HG03378 (cell line): ENCODE measurements around the gene GRN.
"Not testable (repeated sequence)": the region's sequence is repeated elsewhere in the genome, so short reads cannot be mapped to it uniquely, and the experiment has no call there.

Experiments
- ATAC-seq: cut with Tn5 transposase; IDR thresholded peaks from one replicate; pipeline ENCODE4 v1.9.1; 2021; ENCODE audit warnings: mild to moderate bottlenecking, moderate library complexity; ENCODE audit not compliant: unreplicated experiment

The GRN gene

DNA sequence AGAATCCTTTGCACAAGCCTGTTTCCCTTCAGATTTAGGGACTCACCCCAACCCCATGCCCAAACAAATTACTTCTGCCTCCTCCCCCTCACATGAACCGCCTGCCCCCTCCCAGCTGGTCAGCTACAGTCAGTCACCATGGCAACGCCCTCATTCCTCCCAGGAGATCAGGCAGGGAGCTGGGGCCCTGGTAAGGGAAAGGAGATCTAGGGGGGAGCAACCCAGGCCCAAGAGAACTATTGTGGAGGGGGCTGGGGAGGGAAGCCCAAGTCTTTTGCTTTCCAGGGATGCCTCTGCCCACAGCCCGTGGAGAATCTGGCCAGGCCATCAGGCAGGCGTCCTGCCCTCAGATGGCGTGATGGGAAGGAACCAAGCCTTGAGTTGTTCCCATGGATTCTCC lies 15.7 kb downstream of the GRN start:
- no peak for ATAC-seq

DNA sequence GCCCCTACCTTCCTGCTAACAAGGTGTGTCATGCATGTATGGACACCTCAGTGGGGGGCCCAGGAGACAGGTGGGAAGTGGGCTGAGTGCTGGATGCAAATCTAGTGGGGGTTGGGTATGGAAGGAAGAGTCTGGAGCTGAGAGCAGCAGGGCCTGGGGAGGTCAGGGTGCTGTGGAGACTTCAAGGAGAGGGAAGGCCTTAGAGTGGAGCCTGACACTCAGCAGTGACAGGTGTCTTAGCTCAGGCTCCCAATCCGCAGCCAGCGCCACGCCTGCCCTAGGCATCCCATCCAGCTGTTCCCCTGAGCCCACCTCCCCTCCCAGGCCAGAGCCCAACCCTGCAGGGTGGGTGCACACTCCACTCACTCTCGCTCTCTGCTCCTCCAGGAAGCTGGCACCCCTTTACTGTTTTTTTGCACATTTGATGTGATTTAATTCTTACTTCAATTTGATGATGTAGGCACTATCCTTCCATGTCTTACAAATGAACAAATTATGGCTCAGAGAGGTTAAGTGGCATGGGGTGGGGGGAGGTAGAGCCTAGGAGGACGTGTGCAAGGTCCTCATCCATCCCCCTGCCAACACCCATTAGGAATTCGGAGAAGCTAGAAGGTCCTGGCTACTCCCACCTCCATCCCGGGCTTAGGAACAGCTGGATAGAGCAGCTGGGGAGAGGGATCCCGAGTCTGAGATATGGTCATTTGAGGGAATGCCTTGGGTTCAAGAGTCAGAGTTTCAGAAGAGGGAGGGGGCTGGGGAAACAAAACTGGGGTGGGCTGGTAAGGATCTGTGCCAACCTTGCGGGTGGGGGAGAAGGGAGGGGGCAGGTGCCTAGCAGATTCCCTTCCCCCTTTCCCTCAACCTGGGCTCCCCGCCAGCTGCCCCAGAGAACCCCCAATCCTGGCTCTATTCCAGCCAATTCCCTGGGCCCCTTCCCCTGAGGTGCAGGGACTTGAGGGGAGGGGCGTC lies 16.5 kb downstream of the GRN start:
- no peak for ATAC-seq

DNA sequence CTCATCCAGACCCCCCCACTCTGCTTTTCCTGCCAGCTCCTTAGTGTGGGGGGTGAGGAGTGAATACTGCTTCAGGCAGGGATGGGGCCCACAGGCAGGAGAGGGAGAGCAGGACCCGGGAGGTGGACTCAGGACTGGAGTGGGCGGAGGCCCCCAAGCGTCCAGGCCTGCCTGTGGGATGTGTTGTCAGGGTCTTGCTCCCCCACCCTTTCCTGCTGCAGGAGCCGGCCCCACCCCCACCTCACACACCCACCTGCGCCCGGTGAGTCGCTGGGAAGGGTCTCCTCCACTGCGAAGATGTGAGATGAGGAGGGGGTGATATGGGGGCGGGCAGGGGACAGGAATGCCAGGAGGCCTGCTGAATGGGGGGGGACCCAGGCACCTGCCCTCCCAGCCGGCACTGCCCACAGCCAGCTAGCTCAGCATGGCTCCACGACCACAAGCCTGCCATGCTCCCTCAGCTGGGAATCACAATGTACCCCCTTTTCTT lies 17.4 kb downstream of the GRN start:
- no peak for ATAC-seq

DNA sequence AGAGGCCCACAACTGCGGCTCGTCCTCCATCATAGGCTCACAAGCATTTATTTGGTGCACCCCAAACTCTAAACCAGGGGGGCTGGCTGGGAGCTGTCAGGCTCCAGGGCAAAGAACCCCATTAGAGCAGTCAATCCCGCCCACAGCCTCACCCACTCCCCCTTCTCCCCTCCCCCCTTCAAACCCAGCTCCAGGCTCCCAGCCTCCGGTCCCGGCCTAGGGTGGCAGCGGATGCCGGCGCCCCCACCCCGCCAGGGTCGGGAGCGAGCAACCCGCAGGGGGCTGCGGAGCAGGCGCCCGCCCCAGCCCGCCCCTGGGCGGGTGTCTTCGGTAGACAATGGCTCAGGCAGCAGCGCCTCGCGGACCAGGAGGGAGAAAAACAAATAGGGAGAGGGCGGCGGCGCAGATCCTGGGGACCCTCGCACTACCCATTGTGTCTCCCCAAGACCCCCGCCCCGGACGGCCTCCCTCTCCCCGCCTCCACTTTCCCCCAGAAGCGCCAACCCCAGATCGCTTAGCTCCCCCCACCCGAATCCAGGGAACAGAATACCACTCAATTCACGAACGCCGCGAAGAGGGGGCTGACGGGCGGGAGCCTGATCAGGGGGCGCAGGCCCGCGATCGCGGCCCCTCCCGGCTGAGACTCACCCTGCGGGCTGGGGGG lies 18.0 kb downstream of the GRN start:
- ATAC-seq = no peak

DNA sequence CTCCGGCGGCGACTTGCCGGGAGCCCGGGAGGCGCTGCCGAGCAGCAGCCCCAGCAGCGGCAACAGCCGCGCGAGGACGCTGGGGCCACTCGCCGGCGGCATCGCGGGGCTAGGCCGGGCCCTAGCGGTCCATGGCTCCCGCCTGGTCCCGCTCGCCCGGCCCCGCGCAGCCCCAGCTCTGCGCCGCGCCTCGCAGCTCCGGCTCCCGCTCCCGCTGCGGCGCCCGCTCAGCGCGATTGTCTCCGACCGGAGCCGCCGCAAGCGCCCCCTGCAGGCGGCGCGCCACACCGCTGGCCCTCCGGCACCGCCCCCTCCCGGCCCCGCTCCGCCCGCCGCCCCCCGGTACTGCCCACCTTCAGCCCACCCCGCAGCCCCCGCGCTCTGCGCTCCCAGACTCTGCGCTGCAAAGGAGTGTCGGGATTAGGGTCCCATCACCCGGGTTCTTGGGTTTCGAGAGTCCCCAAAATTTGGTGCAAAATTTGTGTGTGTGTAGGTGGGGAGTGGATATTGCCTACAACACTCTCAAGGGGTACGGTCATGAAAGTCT lies 18.6 kb downstream of the GRN start, which contains the start of gene FAM171A2:
Gene FAM171A2, minus strand, starts transcription at position 241 of the 547 bp plus-strand sequence. Its CDS starts 139 bp downstream, at position 102.
- no peak for ATAC-seq

DNA sequence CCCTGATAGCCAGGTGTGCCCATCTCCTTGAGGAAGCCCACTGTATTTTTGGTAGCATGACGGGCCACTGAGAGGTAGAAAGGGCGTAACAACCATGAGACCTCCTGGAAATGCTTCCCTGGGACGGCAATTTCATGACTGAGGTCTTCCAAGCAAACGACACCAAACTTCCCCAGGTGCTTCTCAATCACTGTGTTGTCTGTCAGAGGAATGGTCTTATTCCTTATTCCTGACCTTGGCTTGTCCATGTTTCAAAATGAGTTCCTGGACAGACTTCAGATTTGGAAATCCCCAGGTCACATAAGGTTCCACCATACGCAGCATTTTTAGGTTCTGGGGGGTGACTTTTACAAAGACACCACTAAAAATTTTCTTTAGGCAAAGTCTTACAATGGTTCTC lies 19.9 kb downstream of the GRN start:
- not testable (repeated sequence) for ATAC-seq

DNA sequence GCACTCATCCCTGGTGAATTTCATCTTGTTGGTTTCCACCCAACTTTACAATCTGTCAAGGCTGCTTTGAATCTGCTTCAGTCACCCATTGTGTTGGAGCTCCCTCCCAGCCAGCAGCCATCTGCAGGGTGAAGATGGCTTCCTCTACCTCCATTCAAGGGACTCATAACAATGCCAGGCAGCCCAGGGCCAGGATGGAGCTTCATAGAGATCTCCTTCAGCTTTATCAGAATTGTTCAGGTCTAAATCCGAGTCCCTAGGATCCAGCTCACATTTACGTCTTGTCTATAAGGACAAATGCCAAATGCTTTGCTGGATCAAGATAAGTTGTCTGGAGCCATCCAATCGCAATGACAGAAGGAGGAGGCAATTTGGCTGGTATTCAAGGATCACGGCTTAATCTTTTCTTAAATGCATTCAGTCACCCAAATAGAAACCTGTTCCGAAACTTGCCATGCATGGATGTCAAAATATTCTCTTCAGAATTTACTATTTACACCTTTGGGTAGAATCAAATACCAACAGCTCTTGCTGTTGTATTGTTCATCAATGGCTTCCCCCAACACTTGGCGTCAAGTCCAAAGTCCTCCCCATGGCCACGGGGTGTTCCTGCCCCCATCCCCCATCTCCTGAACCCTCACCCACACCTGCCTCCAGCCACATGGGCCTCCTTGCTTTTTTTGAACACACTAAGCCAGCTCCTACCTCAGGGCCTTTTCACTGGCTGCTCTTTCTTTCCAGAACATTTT lies 22.3 kb downstream of the GRN start:
- ATAC-seq = no peak

DNA sequence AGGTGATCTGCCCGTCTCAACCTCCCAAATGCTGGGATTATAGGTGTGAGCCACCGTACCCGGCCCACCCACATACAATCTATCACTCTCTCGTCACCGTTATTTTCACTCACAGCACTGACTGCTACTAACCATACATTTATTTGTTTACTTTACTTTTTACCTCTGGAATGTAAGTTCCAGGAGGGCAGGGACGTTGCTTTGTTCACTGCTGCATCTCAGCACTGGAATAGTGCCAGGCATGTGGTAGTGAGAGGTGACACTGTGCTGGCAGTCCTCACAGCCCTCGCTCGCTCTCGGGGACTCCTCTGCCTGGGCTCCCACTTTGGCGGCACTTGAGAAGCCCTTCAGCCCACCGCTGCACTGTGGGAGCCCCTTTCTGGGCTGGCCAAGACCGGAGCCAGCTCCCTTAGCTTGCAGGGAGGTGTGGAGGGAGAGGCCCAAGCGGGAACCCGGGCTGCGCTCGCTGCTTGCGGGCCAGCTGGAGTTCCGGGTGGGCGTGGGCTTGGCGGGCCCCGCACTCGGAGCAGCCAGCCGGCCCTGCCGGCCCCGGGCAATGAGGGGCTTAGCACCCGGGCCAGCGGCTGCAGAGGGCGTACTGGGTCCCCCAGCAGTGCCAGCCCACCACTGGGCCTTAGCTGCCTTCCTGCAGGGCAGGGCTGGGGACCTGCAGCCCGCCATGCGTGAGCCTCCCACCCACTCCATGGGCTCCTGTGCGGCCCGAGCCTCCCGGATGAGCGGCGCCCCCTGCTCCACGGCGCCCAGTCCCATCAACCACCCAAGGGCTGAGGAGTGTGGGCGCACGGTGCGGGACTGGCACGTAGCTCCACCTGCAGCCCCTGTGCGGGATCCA lies 23.5 kb downstream of the GRN start:
- not testable (repeated sequence) for ATAC-seq

DNA sequence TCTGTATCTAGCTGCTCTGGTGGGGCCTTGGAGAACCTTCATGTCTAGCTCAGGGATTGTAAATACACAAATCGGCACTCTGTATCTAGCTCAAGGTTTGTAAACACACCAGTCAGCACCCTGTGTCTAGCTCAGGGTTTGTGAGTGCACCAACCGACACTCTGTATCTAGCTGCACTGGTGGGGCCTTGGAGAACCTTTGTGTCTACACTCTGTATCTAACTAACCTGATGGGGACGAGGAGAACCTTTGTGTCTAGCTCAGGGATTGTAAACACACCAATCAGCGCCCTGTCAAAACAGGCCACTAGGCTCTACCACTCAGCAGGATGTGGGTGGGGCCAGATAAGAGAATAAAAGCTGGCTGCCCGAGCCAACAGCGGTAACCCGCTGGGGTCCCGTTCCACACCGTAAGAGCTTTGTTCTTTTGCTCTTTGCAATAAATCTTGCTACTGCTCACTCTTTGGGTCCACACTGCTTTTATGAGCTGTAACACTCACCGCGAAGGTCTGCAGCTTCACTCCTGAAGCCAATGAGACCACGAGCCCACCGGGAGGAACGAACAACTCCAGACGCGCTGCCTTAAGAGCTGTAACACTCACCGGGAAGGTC lies 24.4 kb downstream of the GRN start:
- ATAC-seq = not testable (repeated sequence)

DNA sequence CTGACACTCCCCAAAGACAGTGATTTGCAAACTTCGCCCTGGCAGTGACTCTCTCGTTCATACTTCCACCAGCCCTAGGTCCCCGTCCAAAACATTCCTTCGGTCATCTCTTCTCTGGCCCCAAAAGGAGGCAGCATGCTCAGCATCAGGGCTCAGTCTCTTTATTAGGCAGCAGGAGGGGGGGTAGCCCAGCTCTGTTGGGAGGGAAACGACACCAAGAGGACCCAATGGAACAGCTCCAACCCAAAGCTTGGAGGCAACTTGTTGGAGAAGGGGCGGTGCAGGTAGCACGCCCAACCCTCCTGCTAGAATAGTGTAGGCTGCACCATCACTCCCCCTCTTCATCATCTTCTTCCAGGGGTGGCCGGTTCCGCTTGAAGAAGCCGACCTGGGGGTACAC lies 26.9 kb downstream of the GRN start:
- ATAC-seq = no peak

DNA sequence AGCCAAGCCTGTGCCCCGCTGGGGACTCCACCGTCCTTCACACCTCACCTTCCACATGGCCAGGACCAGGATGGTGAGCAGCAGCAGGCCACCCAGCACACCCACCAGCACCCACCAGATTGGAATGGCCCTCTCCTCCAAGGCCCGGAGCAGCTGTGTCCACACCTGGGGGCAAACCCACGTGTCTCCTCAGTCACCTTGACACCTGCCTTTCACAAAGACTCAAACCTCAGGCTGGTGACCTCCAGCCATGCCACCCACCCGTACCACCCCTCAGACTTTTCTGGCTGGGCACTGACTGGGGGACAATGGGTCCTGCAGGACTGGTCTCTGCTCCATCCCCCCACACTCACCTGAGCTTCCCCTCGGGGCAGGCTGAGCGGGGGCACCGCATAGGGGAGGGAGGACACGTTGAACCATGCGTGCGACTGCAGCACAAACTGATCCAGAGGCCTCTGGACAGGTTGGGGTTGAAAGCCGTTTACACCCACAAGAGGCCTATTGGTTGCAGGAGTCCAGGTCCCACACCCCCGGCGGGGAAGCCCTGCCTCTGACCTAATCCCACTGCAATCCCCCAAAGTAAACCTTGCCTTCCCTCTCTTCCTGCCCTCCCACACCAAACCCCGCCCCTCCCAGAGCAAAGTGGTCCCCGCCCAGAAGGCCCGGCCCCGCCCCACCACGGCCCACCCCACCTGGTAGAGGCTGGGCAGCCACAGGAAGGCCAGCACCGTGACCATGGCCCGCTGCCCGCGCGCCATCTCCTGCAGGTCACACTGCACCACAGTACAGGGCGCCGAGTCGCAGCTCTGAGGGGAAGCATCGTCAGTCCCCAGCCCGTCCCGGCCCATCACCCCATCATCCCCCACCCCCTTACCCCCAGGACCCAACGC lies 29.4 kb downstream of the GRN start:
- no peak for ATAC-seq

DNA sequence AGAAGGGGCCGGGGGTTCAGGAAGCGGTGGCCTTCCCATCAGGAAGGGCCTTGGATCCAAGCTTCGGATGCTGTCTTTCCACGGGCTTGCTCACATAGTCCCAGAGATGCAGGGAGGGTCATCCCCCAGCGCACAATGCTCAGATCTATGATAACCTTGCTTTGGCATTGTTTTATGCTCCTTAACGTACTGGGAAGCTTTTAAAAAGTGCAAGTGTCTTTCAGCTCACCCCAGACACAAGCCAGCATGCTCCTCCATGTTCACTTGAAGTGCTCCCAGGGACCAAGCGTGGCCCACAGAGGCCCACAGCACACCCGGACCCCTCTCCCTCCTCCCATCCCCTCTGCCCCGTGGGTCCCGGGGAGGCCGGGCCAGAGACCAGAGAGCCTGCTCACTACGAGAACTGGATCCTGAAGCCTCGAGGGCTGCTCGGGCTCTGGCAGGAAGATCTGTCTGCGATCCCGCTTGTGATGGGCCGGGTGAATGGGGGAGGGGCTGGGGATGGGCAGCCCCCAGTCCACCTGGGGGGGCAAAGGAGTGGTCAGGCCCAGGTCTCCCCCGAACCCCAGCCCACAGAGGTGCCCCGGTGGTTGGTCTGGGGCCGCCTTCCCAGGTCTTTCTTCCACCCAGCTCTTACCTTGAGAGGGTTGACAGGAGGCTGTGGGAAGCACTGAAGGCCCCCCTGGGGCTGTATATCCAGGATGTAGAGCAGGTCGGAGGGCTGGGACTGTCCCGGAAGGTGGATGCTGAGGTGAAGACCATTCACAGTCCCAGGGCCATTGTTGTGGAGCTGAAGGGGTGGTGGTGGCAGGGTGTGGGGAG lies 30.3 kb downstream of the GRN start:
- no peak for ATAC-seq

DNA sequence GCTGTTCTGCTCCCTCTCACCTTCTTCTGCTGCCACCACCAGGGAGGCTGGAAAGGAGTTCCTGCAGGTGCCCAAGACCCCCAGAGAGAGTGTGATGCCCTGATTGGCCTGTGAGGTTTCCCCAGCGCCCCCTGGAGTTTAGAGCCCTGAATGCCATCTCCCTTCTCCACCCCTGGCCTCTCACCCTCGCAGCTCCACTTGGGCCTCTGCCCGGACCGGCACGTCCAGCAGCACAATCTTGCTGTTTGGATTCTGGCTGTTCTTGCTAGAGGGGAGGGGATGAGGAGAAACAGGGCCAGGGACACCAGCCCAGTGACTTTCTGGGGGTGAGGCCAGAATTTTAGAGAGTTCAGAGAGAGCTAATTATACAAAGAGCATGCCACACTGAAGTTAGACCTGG lies 31.0 kb downstream of the GRN start:
- ATAC-seq = no peak

DNA sequence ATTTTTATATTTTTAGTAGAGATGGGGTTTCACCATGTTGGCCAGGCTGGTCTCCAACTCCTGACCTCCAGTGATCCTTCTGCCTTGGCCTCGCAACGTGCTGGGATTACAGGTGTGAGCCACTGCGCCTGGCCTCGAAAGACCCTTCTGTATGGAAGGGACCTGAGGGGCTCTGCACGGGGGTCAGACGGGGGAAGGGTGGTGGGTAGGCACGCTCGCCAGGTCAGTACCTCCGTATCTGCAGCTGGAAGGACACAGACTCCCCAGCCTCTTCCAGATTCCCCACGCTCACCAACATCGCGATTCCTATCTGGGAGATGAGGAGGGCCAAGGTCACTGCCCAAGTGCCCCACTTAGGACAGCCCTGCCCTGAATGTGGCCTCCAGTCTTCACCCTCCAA lies 31.7 kb downstream of the GRN start:
- ATAC-seq = no peak

DNA sequence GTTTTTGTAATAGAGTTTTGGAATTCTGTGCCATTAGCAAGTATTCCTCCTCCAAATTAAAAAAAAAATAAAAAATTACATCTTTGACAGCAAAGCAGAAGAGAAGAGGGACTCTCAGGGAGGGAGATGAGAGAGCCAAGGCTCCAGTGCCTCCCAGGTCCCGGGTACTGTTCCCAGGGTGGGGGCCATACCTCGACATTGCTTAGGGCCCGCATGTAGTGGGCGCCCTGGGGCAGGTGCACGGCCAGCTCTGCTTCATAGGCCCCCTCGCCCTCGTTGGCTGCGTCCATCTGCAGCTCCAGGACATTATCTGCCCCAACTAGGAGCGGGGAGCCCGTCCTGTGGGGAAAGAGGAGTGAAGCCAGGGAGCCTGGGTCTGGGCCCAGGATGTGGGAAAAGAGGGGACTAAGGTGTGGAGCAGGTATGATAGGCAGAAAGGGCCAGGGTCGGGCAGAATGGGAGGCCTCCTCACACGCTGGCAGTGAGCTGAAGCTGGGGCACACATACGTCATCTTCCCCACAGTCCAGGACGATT lies 33.1 kb downstream of the GRN start:
- no peak for ATAC-seq

DNA sequence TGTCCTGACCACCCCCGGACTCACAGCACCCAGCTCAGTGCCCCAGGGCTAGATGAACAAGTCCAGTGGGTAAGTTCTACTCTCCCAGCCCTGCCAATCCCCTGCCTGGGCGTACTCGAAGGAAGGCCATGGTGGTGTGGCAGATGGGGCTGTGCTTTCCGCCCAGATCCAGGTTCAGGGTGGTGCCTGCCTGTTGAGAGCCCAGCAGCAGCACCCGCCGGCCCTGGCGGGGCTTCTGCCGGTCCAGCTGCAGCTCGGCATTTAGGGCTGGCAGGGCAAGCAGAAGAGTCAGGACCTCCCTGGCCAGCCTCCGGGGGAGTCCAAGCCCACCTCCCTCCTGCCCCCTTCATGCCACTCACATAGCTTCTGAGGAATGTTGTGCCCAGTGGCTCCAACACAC lies 34.8 kb downstream of the GRN start:
- no peak for ATAC-seq

DNA sequence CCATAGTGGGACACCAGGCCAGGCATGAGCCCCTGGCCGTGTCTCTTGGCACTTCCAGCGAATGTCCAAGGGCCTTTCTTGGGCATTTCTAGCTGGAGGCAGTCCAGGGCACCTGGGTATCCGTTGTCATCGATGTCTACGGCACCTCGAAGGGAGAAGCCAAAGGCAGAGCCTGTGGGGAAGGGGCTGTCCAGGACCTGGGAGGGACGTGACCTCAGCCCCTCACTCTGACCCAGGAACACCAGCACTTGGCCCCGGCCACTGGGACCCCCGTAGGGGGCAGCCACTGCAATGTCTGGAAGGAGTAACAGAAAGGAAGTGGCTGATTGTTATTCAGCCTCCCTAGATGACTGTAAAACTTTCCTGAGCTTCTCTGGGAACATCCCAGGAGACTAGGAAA lies 35.7 kb downstream of the GRN start:
- no peak for ATAC-seq
